Hepatocyte (in vitro differentiated cells): ENCODE results near the gene MAD1L1. TPM values are rescaled to one million over a fixed set of nuclear protein-coding genes. Genes with fewer than 3 reads are reported as not detected.

Source experiments
- DNase-seq: peaks from one replicate; pipeline ENCODE4 v3.0.0-alpha.2; 2016; ENCODE audit warnings: low spot score
- H2AFZ ChIP-seq: fragments of 200-600 bp; sonication (generic); 2 replicates; pipeline ENCODE4 v1.6.0; 2016; ENCODE audit warnings: antibody characterized with exemption, mild to moderate bottlenecking
- H3K27ac ChIP-seq: fragments of 200-600 bp; sonication (generic); 2 replicates; pipeline ENCODE4 v1.5.1; 2016; ENCODE audit warnings: mild to moderate bottlenecking
- H3K27me3 ChIP-seq: fragments of 200-600 bp; sonication (generic); 2 replicates; pipeline ENCODE4 v1.6.1; 2016
- H3K36me3 ChIP-seq: fragments of 200-600 bp; sonication (generic); replicated peaks from 2 replicates; pipeline ENCODE4 v1.5.1; 2016; ENCODE audit warnings: low read depth; ENCODE audit not compliant: insufficient read depth
- H3K4me1 ChIP-seq: fragments of 200-600 bp; sonication (generic); 2 replicates; pipeline ENCODE4 v1.5.1; 2016; ENCODE audit warnings: mild to moderate bottlenecking, moderate library complexity; ENCODE audit not compliant: insufficient read depth
- H3K4me2 ChIP-seq: fragments of 200-600 bp; sonication (generic); 2 replicates; pipeline ENCODE4 v1.6.0; 2016
- H3K4me3 ChIP-seq: fragments of 200-600 bp; sonication (generic); 2 replicates; pipeline ENCODE4 v1.5.1; 2016; ENCODE audit warnings: mild to moderate bottlenecking
- H3K79me2 ChIP-seq: fragments of 200-600 bp; sonication (generic); 2 replicates; pipeline ENCODE4 v1.6.0; 2017; ENCODE audit warnings: mild to moderate bottlenecking
- H3K9me2 ChIP-seq: fragments of 200-600 bp; sonication (generic); replicated peaks from 2 replicates; pipeline ENCODE4 v1.6.0; 2017; ENCODE audit warnings: mild to moderate bottlenecking; ENCODE audit not compliant: insufficient read depth
- H3K9me3 ChIP-seq: fragments of 200-600 bp; sonication (generic); 2 replicates; pipeline ENCODE4 v1.5.1; 2016; ENCODE audit warnings: low read depth, mild to moderate bottlenecking
- H4K20me1 ChIP-seq: fragments of 200-600 bp; sonication (generic); 2 replicates; pipeline ENCODE4 v1.6.0; 2016; ENCODE audit warnings: mild to moderate bottlenecking; ENCODE audit not compliant: insufficient read depth, poor library complexity, severe bottlenecking
- CTCF ChIP-seq: fragments of 200-600 bp; sonication (generic); IDR thresholded peaks from 2 replicates; pipeline ENCODE4 v1.5.1; 2016; ENCODE audit warnings: antibody characterized with exemption, mild to moderate bottlenecking; ENCODE audit not compliant: poor library complexity
- EZH2 ChIP-seq: fragments of 200-600 bp; sonication (generic); IDR thresholded peaks from 2 replicates; pipeline ENCODE4 v1.6.1; 2016; ENCODE audit warnings: antibody characterized with exemption, mild to moderate bottlenecking, borderline replicate concordance
- EZH2phosphoT487 ChIP-seq: fragments of 200-600 bp; sonication (generic); IDR thresholded peaks from one replicate; pipeline ENCODE4 v1.6.1; 2018; ENCODE audit warnings: antibody characterized with exemption, mild to moderate bottlenecking, low read depth, moderate library complexity; ENCODE audit not compliant: unreplicated experiment, severe bottlenecking
- WGBS: methylation state at CpG from one replicate; pipeline ENCODE4 v1.1.6; 2016; ENCODE audit warnings: low lambda C conversion rate; ENCODE audit errors: missing lambda C conversion rate; 5-methylcytosine and 5-hydroxymethylcytosine counted together
- polyA plus RNA-seq: library from polyadenylated mRNA; unstranded; fragments of >200 nt; fragmentation: Nextera tagmentation; extraction: Ambion mirVana; gene quantifications from 2 replicates; pipeline ENCODE4 v1.2.1, GENCODE V29; 2016
- total RNA-seq: library from RNA; depleted of rRNA; stranded (reverse); fragments of >200 nt; gene quantifications from 2 replicates; pipeline ENCODE4 v1.2.3, GENCODE V29; 2014

Gene MAD1L1
- total and polyA plus RNA-seq, 2 experiments from 2014 or later, result 30.7 to 31.0 TPM

GRCh38 chr7:2196381-2197378 is 36.1 kb downstream of the MAD1L1 start:
- no peaks in the 10 kb centered on the region for H3K79me2 ChIP-seq
- TF ChIP-seq CTCF, result no peak
- TF ChIP-seq EZH2, result no peak
- H2AFZ ChIP-seq, result no peak overlapping the region
- no peak overlapping the region for H3K4me3 ChIP-seq
- WGBS, result 95% methylated on average over 32 of the region's 32 CpGs
- H3K36me3 ChIP-seq, result no peaks in the 10 kb centered on the region
- no peaks in the 10 kb centered on the region for H3K9me2 ChIP-seq
- no peaks in the 10 kb centered on the region for H3K9me3 ChIP-seq
- no peaks in the 10 kb centered on the region for H3K4me1 ChIP-seq
- no peaks in the 10 kb centered on the region for H3K27me3 ChIP-seq
- no peak overlapping the region for H3K4me2 ChIP-seq
- DNase-seq, result no peak
- no peaks in the 10 kb centered on the region for H4K20me1 ChIP-seq
- no peak overlapping the region for H3K27ac ChIP-seq

- Histone ChIP-seq H3K27ac (no peak overlapping the region), H3K27me3 (no peaks in the 10 kb centered on the region), H3K4me3 (no peak overlapping the region), H3K9me2 (no peaks in the 10 kb centered on the region), H4K20me1 (no peaks in the 10 kb centered on the region), H3K36me3 (no peaks in the 10 kb centered on the region), H3K9me3 (no peaks in the 10 kb centered on the region), H3K79me2 (no peaks in the 10 kb centered on the region), H3K4me1 (no peaks in the 10 kb centered on the region), H2AFZ (no peak overlapping the region), H3K4me2 (no peak overlapping the region)
- WGBS, result 97% methylated on average over 13 of the region's 13 CpGs
- TF ChIP-seq EZH2, result no peak
- TF ChIP-seq EZH2phosphoT487, result no peak
- TF ChIP-seq CTCF, result no peak
- DNase-seq, result no peak
These were observed 37.1 kb downstream of the MAD1L1 start for GRCh38 chr7:2195400-2196246.

GRCh38 chr7:2193575-2194305 is 39.0 kb downstream of the MAD1L1 start:
- TF ChIP-seq EZH2phosphoT487 (no peak), EZH2 (no peak)
- H3K4me2 ChIP-seq, result no peak overlapping the region
- H3K9me3 ChIP-seq, result no peaks in the 10 kb centered on the region
- no peaks in the 10 kb centered on the region for H3K9me2 ChIP-seq
- no peaks in the 10 kb centered on the region for H3K36me3 ChIP-seq
- no peaks in the 10 kb centered on the region for H3K27me3 ChIP-seq
- no peaks in the 10 kb centered on the region for H3K4me1 ChIP-seq
- no peak overlapping the region for H3K27ac ChIP-seq
- no peak overlapping the region for H2AFZ ChIP-seq
- DNase-seq, result no peak
- H3K79me2 ChIP-seq, result no peaks in the 10 kb centered on the region
- no peak overlapping the region for H3K4me3 ChIP-seq
- 97% methylated on average over 19 of the region's 19 CpGs for WGBS
- H4K20me1 ChIP-seq, result no peaks in the 10 kb centered on the region
